Liver (tissue), 3 donors: ENCODE measurements around the gene CACNA1C.

Experiments
- EGR1 ChIP-seq, 2 donors: IDR thresholded peaks; 2 replicates each; pipeline ENCODE4 v1.6.1; 2016 to 2018; ENCODE audit warnings: antibody characterized with exemption in 2 of 2, low read depth in 2 of 2
- JUND ChIP-seq, 2 donors: IDR thresholded peaks; 2 replicates each; pipeline ENCODE4 v1.6.1; 2016; ENCODE audit warnings: antibody characterized with exemption in 2 of 2
- RAD21 ChIP-seq, 2 donors: IDR thresholded peaks; 2 replicates each; pipeline ENCODE4 v1.6.1; 2016; ENCODE audit warnings: antibody characterized with exemption in 2 of 2, mild to moderate bottlenecking in 2 of 2
- SP1 ChIP-seq: IDR thresholded peaks from 2 replicates; pipeline ENCODE4 v1.6.1; 2018; ENCODE audit warnings: antibody characterized with exemption, mild to moderate bottlenecking
- TAF1 ChIP-seq: conservative IDR thresholded peaks from 2 replicates; pipeline ENCODE4 v1.6.1; 2016; ENCODE audit warnings: antibody characterized with exemption, mild to moderate bottlenecking
- YY1 ChIP-seq: IDR thresholded peaks from 2 replicates; pipeline ENCODE4 v1.6.1; 2016; ENCODE audit warnings: antibody characterized with exemption, mild to moderate bottlenecking
- TF ChIP-seq, protein P1 (sequence below): fragments of 150-350 bp; IDR thresholded peaks from 2 replicates; pipeline ENCODE4 v1.5.1; 2017; ENCODE audit warnings: improper control_type of control experiment, low read depth, low read length; ENCODE audit not compliant: missing input control
- TF ChIP-seq, protein P2 (sequence below): IDR thresholded peaks from 2 replicates; pipeline ENCODE4 v1.6.1; 2016; ENCODE audit warnings: antibody characterized with exemption, mild to moderate bottlenecking
- TF ChIP-seq, protein P3 (sequence below): IDR thresholded peaks from 2 replicates; pipeline ENCODE4 v1.6.1; 2016; ENCODE audit warnings: antibody characterized with exemption
- donor health status: healthy.
- donor health status: healthy.

DNA sequence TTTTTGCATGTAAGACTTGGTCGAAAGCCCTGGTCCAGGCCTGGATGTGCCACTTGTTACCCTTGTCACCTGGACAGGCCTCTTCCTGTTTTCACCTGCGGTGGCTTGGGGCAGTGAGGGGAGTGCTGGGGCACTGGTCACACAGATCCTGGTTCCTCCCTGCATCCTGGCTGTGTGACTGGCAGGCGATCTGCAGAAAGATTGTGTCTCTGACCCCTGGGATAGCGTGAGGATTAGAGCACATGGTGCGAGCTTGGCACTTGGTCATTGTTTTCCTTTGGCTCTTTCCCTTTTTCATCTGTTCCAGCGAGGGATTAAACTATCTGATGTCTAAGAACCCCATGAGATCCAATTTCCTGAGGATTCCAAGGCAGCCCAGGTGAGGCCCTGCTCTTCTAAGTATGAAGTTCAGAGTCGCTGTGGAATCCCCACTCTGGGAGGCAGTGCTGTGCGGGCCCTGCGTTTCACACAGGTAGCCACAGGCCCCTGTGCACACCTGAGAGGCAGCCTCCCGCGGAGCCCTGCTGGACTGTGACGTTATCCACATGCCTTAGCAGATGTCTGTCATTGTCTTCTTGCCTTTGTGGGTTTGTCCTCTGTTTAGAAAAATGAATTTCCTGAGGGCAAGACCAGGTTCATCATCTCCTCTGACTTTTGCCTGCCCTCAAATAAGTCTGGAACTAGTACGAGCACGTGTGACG, 288.4 kb downstream of the CACNA1C start:
- TF ChIP-seq, protein P1, sequence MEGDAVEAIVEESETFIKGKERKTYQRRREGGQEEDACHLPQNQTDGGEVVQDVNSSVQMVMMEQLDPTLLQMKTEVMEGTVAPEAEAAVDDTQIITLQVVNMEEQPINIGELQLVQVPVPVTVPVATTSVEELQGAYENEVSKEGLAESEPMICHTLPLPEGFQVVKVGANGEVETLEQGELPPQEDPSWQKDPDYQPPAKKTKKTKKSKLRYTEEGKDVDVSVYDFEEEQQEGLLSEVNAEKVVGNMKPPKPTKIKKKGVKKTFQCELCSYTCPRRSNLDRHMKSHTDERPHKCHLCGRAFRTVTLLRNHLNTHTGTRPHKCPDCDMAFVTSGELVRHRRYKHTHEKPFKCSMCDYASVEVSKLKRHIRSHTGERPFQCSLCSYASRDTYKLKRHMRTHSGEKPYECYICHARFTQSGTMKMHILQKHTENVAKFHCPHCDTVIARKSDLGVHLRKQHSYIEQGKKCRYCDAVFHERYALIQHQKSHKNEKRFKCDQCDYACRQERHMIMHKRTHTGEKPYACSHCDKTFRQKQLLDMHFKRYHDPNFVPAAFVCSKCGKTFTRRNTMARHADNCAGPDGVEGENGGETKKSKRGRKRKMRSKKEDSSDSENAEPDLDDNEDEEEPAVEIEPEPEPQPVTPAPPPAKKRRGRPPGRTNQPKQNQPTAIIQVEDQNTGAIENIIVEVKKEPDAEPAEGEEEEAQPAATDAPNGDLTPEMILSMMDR, result no peak
- TF ChIP-seq, protein P2, sequence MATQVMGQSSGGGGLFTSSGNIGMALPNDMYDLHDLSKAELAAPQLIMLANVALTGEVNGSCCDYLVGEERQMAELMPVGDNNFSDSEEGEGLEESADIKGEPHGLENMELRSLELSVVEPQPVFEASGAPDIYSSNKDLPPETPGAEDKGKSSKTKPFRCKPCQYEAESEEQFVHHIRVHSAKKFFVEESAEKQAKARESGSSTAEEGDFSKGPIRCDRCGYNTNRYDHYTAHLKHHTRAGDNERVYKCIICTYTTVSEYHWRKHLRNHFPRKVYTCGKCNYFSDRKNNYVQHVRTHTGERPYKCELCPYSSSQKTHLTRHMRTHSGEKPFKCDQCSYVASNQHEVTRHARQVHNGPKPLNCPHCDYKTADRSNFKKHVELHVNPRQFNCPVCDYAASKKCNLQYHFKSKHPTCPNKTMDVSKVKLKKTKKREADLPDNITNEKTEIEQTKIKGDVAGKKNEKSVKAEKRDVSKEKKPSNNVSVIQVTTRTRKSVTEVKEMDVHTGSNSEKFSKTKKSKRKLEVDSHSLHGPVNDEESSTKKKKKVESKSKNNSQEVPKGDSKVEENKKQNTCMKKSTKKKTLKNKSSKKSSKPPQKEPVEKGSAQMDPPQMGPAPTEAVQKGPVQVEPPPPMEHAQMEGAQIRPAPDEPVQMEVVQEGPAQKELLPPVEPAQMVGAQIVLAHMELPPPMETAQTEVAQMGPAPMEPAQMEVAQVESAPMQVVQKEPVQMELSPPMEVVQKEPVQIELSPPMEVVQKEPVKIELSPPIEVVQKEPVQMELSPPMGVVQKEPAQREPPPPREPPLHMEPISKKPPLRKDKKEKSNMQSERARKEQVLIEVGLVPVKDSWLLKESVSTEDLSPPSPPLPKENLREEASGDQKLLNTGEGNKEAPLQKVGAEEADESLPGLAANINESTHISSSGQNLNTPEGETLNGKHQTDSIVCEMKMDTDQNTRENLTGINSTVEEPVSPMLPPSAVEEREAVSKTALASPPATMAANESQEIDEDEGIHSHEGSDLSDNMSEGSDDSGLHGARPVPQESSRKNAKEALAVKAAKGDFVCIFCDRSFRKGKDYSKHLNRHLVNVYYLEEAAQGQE, result no peak
- TF ChIP-seq YY1, result no peak
- TF ChIP-seq JUND (IDR thresholded peaks at IDR 0.05), result no peak
- TF ChIP-seq TAF1, result no peak
- no peak for TF ChIP-seq RAD21 (IDR thresholded peaks at IDR 0.05)
- TF ChIP-seq EGR1 (IDR thresholded peaks at IDR 0.05; ENCODE audit: low read depth in 2 of 2), result no peak
- no peak for TF ChIP-seq SP1
- TF ChIP-seq, protein P3, sequence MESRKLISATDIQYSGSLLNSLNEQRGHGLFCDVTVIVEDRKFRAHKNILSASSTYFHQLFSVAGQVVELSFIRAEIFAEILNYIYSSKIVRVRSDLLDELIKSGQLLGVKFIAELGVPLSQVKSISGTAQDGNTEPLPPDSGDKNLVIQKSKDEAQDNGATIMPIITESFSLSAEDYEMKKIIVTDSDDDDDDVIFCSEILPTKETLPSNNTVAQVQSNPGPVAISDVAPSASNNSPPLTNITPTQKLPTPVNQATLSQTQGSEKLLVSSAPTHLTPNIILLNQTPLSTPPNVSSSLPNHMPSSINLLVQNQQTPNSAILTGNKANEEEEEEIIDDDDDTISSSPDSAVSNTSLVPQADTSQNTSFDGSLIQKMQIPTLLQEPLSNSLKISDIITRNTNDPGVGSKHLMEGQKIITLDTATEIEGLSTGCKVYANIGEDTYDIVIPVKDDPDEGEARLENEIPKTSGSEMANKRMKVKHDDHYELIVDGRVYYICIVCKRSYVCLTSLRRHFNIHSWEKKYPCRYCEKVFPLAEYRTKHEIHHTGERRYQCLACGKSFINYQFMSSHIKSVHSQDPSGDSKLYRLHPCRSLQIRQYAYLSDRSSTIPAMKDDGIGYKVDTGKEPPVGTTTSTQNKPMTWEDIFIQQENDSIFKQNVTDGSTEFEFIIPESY, result no peak
